Measurements from ENCODE around the gene TBC1D2B.

Gene TBC1D2B

GRCh38 chr15:78054966-78055365, 22.5 kb downstream of the TBC1D2B start:
- H3F3A ChIP-seq (ENCODE audit: insufficient read depth) = no peaks in the 10 kb centered on the region
- no peaks in the 10 kb centered on the region for H3K9me2 ChIP-seq (replicated peaks; ENCODE audit: insufficient read depth, low read length)
- H3K4me2 ChIP-seq (ENCODE audit: low read depth, low read length, poor library complexity, severe bottlenecking) = no peak overlapping the region
- no peak overlapping the region for H3K27ac ChIP-seq (ENCODE audit: low read depth, low read length)
- H3K27me3 ChIP-seq (ENCODE audit: low read length) = no peaks in the 10 kb centered on the region
- TF ChIP-seq, protein P1, sequence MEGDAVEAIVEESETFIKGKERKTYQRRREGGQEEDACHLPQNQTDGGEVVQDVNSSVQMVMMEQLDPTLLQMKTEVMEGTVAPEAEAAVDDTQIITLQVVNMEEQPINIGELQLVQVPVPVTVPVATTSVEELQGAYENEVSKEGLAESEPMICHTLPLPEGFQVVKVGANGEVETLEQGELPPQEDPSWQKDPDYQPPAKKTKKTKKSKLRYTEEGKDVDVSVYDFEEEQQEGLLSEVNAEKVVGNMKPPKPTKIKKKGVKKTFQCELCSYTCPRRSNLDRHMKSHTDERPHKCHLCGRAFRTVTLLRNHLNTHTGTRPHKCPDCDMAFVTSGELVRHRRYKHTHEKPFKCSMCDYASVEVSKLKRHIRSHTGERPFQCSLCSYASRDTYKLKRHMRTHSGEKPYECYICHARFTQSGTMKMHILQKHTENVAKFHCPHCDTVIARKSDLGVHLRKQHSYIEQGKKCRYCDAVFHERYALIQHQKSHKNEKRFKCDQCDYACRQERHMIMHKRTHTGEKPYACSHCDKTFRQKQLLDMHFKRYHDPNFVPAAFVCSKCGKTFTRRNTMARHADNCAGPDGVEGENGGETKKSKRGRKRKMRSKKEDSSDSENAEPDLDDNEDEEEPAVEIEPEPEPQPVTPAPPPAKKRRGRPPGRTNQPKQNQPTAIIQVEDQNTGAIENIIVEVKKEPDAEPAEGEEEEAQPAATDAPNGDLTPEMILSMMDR (IDR thresholded peaks at IDR 0.05; ENCODE audit: insufficient read depth, low read length, poor library complexity, severe bottlenecking) = no peak
- no peak for TF ChIP-seq EZH2phosphoT487 (conservative IDR thresholded peaks at IDR 0.05; ENCODE audit: low read length)
- no peaks in the 10 kb centered on the region; the same call in 1 of the 2 replicates for H4K20me1 ChIP-seq (ENCODE audit: low read depth, low read length)
- no peaks in the 10 kb centered on the region for H3K36me3 ChIP-seq (ENCODE audit: low read length)
- no peak overlapping the region for H3K9ac ChIP-seq (ENCODE audit: low read length)
- H3K79me2 ChIP-seq (ENCODE audit: insufficient read depth, low read length) = peaks cover 7% of the 10 kb centered on the region; the same call in 1 of the 2 replicates
- no peaks in the 10 kb centered on the region for H3K9me3 ChIP-seq (ENCODE audit: insufficient read depth, low read length)
- no peak overlapping the region for H2AFZ ChIP-seq (ENCODE audit: low read depth, low read length, severe bottlenecking)
- no peak overlapping the region for H3K4me3 ChIP-seq (ENCODE audit: insufficient read depth, low read length, poor library complexity, severe bottlenecking)

DNA sequence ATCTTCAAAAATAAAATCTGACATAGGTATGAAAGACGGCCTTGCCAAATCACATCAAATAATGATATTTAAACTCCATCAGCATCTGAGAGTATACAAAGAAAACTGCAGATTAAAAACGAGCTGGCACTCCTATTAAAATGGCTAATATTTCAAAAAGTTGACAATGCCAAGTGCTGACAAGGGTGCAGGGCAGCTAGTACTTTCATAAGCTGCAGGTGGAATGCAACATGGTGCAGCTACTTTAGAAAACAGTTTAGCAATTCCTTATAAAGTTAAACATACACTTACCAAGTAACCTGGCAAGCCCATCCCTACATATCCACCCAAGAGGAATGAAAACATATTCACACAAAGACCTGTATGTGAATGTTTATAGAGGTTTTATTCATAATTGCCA, 23.0 kb downstream of the TBC1D2B start:
- Histone ChIP-seq H3K4me3 (ENCODE audit: insufficient read depth, low read length, poor library complexity, severe bottlenecking) (no peak overlapping the region), H3K4me2 (ENCODE audit: low read depth, low read length, poor library complexity, severe bottlenecking) (no peak overlapping the region), H3K36me3 (ENCODE audit: low read length) (no peaks in the 10 kb centered on the region), H3K9me2 (replicated peaks; ENCODE audit: insufficient read depth, low read length) (no peaks in the 10 kb centered on the region), H4K20me1 (ENCODE audit: low read depth, low read length) (no peaks in the 10 kb centered on the region; the same call in 1 of the 2 replicates), H3K27ac (ENCODE audit: low read depth, low read length) (no peak overlapping the region), H3K27me3 (ENCODE audit: low read length) (no peaks in the 10 kb centered on the region), H2AFZ (ENCODE audit: low read depth, low read length, severe bottlenecking) (no peak overlapping the region), H3K9ac (ENCODE audit: low read length) (no peak overlapping the region), H3K9me3 (ENCODE audit: insufficient read depth, low read length) (no peaks in the 10 kb centered on the region), H3F3A (ENCODE audit: insufficient read depth) (no peaks in the 10 kb centered on the region), H3K79me2 (ENCODE audit: insufficient read depth, low read length) (peaks cover 7% of the 10 kb centered on the region; the same call in 1 of the 2 replicates)
- TF ChIP-seq, protein P1 (IDR thresholded peaks at IDR 0.05; ENCODE audit: insufficient read depth, low read length, poor library complexity, severe bottlenecking) = no peak
- no peak for TF ChIP-seq EZH2phosphoT487 (conservative IDR thresholded peaks at IDR 0.05; ENCODE audit: low read length)

- no peaks in the 10 kb centered on the region for H3K9me2 ChIP-seq (replicated peaks; ENCODE audit: insufficient read depth, low read length)
- H3K9ac ChIP-seq (ENCODE audit: low read length) = no peak overlapping the region
- H2AFZ ChIP-seq (ENCODE audit: low read depth, low read length, severe bottlenecking) = no peak overlapping the region
- H4K20me1 ChIP-seq (ENCODE audit: low read depth, low read length) = no peaks in the 10 kb centered on the region
- no peaks in the 10 kb centered on the region for H3K27me3 ChIP-seq (ENCODE audit: low read length)
- H3F3A ChIP-seq (ENCODE audit: insufficient read depth) = no peaks in the 10 kb centered on the region
- TF ChIP-seq, protein P1 (IDR thresholded peaks at IDR 0.05; ENCODE audit: insufficient read depth, low read length, poor library complexity, severe bottlenecking) = no peak
- no peak for TF ChIP-seq EZH2phosphoT487 (conservative IDR thresholded peaks at IDR 0.05; ENCODE audit: low read length)
- no peaks in the 10 kb centered on the region for H3K79me2 ChIP-seq (ENCODE audit: insufficient read depth, low read length)
- no peak overlapping the region for H3K4me3 ChIP-seq (ENCODE audit: insufficient read depth, low read length, poor library complexity, severe bottlenecking)
- no peaks in the 10 kb centered on the region for H3K36me3 ChIP-seq (ENCODE audit: low read length)
- H3K4me2 ChIP-seq (ENCODE audit: low read depth, low read length, poor library complexity, severe bottlenecking) = no peak overlapping the region
- H3K27ac ChIP-seq (ENCODE audit: low read depth, low read length) = no peak overlapping the region
- no peaks in the 10 kb centered on the region for H3K9me3 ChIP-seq (ENCODE audit: insufficient read depth, low read length)
These were observed 25.0 kb downstream of the TBC1D2B start for GRCh38 chr15:78052545-78052944.

All from SU-DHL-6 (cell line).